GM19035 (cell line): Measurements from ENCODE around the gene TMEM87B.
A peak's percentile ranks its signal among the peaks of the same experiment; 100 is the strongest.
"Not testable (repeated sequence)": the region's sequence is repeated elsewhere in the genome, so short reads cannot be mapped to it uniquely, and the experiment has no call there.

Experiments
- ATAC-seq: cut with Tn5 transposase; IDR thresholded peaks from one replicate; pipeline ENCODE4 v1.9.1; 2021; ENCODE audit not compliant: unreplicated experiment

TMEM87B gene

DNA sequence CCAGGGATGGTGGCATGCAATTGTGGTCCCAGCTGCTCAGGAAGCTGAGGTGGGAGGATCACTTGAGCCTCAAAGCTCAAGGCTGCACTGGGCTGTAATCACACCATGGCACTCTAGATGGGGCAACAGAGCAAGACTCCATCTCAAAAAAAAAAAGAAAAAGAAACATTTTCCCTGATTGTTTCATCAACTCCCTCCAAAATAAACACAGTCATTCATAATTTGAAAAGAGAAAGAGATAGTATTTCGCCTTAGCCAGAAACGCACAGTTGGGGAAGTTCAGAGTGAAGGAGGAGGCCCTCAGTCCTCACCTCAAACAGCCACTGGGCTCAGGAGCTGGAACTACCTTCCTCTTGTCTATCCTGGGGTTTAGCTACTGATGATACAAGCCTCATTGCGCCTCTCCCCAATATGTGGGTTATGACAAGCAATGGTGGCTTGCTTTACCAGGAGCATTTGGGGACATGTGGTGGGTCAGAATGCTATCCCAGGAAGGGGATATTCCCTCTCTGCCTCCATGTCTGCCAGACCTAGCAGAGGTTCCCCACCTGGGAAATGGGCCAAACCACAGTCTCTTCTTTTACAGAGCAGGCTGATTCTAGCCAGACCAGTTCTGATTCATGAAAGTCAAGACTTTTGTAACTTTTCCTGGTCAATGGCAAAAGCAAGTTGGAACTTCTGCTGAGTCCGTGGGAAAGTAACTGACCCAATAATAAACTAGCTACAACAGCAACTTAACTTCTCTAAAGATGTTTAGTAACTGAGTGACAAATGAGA, 22.2 kb upstream of the TMEM87B start:
- ATAC-seq, result no peak

DNA sequence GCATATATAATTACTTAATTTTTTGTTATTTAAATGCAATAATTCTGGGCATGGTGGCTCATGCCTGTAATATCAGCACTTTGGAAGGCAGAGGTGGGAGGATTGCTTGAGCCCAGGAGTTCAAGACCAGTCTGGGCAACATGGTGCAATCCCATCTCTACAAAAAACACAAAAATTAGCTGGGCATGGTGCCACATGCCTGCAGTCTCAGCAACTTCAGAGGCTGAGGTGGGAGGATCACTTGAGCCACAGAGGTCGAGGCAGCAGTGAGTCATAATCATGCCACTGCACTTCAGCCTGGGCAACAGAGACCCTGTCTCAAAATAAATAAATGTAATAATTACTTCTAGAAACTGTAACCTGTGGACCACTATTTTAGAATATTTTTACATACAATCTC, 21.5 kb upstream of the TMEM87B start:
- no peak for ATAC-seq

DNA sequence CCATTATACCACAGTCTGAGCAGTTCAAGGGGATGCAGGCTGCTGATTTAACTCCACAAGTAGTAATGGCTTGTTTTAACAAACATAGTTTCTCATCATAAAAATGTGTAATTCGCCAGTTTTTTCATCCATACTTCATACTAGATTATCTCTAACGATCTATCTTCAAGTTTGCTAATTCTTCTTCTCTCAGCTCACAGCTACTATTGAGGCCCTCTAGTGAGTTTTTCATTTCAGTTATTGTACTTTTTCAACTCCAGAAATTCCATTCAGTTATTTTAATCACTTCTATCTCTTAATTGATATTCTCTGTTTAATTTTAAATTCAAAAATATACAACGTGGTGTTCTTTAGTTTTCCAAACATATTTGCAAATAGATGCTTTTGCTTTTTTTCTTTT, 20.1 kb upstream of the TMEM87B start:
- no peak for ATAC-seq

DNA sequence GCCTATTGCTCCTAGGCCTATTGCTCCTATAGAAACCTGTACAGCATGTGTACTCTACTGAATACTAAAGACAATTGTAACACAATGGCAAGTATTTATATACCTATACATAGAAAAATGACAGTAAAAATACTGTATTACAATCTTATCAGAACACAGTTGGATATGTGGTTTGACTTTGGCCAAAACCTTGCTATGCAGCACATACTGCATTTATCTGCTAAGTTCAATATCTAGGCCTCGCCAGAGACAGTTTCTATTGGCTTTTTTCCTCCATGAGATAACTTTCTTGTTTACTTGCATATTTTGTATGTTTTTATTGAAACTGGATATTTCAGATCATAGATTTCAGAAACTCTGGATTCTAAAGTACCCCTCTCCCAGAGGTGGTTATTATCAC, 19.3 kb upstream of the TMEM87B start:
- no peak for ATAC-seq

DNA sequence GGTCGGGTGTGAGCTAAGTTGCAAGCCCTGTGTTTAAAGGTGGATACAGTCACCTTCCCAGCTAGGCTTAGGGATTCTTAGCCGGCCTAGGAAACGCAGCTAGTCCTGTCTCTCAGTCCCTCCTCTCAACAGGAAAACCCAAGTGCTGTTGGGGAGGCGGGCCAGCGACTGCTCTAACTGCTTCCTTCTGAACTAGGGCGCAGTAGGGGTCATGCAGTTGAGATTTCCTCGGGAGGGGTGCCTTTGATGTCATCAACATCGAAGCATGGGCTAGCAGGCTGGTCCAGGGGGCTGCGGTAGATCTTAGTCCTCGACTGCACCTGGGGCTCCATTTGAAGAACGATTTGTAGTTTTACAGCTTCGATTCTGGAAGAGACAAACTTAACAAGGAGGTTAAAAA, 15.5 kb upstream of the TMEM87B start:
- ATAC-seq, result not testable (repeated sequence)

DNA sequence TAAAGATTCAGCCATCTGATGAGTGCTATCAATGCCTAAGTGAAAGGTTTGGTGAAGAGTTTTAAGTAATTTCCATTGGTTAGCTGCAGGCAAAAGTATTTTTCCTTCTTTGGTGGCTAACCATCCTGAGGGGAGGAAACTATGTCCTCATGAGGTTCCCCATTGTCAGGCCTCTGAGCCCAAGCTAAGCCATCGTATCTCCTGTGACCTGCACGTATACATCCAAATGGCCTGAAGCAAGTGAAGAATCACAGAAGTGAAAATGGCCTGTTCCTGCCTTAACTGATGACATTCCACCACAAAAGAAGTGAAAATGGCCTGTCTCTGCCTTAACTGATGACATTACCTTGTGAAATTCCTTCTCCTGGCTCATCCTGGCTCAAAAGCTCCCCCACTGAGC, 15.0 kb upstream of the TMEM87B start:
- not testable (repeated sequence) for ATAC-seq

DNA sequence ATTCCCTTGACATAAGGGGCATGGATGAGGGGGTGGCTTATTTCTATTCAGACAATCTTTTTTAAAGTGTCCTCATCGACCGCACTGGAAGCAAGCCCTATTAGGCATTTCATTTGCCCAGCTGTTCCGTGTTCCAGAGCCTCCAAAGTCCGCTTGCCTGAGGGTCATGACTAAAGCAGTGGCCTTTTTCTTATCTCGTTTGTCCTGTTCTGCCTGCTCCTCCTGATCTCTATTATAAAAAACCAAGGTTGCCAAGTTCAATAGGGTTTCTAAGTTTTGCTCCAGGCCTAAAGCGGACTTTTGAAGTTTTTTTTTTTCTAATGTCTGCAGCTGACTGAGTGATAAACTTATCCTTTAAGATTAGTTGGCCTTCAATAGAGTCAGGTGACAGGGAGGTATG, 13.6 kb upstream of the TMEM87B start:
- ATAC-seq, result not testable (repeated sequence)

DNA sequence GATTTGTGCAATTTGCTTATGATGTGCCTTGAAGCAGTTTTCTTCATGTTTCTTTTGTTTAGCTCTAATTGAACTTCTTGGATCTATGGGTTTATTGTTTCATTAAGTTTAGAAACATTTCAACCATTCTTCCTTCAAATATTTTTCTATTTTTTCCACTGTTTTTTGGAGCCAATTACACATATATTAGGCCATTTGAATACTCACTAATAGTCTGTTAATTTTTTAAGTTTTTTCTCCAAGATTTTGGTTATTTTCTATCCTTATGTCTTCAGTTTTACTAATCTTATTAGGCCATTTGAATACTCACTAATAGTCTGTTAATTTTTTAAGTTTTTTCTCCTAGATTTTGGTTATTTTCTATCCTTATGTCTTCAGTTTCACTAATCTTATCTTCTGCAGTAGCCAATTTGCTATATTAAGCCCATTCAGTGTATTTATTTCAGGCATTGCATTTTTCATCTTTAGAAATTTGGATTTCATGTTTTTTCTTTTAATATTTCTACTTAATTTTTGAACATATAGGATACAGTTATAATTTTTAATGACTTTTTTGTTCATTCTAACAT, 9.5 kb upstream of the TMEM87B start:
- ATAC-seq, result no peak

DNA sequence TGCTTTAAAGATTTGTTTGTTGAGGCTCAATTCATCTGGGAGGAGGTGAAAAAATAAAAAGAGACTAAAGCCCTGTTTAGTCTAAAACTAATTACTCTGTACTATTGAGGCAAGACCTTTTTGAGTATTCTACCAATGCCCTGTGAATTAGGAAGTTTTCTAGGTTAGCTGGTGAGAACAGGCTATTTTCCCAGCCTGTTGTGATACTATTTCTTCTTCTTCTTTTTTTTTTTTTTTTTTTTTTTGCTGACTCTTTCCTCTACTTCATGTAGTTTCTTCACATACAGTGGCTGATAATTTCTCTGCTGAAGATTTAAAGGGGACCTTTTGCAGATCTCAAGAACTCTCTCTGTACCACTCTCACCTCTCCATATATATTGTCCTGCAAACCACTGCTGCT, 8.8 kb upstream of the TMEM87B start:
- no peak for ATAC-seq

DNA sequence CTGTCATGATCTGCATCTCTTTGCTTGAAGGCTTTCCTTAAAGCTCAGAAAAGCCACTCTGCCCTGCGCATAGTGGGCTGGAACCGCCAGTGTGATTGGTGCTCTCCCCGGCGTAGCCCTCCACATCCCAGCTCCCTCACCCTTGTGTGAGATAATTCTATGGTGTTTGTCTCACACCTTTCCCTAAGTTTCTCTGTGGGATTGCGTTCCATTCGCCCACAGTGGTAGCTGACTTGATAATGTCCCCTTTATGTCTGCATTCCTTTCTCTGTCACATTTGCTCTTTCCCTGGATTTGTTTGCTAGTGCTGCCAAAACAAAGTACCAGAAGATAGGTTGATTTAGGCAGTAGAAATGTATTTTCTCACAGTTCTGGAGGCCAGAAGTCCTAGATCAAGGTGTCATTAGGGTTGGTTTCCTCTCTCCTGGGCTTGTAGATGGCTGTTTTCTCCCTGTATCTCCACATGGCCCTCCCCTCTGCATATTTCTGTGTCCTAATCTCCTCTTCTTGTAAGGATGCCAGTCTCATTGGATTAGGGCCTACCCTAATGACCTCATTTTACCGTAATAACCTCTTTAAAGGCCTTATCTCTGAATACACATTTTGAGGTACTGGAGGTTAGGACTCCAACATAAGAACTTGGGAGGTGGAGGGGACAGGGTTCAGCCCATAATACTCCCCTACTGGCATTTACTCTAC, 7.4 kb upstream of the TMEM87B start:
- no peak for ATAC-seq

DNA sequence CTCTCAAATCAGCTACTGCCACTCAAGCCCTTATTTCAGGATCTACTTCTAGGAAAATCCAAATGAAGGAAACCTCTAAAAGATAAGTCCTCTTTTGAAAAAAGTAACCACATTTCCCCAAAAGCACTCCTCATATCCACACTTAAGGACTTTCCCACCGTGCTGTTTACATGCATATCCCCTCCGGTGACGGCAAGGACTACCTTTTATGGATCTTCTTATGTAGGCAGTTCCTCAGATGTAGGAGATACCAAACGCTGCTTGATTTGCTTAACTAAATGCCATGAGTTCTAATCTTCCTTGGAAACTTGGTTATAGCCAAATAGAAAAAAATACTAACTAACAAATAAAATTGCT, 6.9 kb upstream of the TMEM87B start:
- ATAC-seq, result no peak

DNA sequence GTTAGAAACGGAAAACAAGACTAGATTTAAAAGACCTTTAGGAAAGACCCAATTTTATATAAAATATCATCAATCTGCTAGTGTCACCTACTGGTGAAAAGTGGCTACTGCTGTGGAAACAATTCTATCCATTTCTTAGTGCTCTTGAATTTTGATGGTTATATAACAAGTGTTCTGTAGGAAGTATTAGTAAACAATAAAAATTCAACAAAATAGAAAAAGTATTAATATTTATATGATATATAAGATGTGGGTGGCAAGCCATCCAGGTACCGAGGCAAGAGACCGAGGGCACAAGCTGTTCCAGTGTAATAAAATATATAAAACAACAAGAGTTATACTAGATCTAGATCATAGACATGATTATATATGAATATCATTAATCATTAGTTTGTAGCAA, 6.2 kb upstream of the TMEM87B start:
- ATAC-seq, result peak; percentile 53

DNA sequence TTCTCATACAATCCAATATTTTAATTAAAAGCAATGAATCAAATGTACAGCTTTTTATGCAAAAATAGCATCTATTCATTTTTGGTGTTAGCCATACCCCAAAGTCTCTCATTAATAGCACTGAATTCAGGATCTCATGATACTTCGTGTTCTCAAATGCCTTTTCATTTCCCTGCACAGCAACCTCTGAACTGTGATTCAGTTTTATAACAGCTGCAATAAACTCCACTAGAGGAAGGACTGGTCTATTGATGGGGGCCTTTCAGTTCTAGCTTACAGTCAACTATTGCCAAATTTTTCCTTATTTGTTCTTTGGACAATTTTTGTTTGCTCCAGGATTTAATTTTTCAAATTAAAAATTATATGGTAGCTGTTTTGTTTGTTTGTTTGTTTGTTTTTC, 4.8 kb upstream of the TMEM87B start:
- ATAC-seq, result no peak

DNA sequence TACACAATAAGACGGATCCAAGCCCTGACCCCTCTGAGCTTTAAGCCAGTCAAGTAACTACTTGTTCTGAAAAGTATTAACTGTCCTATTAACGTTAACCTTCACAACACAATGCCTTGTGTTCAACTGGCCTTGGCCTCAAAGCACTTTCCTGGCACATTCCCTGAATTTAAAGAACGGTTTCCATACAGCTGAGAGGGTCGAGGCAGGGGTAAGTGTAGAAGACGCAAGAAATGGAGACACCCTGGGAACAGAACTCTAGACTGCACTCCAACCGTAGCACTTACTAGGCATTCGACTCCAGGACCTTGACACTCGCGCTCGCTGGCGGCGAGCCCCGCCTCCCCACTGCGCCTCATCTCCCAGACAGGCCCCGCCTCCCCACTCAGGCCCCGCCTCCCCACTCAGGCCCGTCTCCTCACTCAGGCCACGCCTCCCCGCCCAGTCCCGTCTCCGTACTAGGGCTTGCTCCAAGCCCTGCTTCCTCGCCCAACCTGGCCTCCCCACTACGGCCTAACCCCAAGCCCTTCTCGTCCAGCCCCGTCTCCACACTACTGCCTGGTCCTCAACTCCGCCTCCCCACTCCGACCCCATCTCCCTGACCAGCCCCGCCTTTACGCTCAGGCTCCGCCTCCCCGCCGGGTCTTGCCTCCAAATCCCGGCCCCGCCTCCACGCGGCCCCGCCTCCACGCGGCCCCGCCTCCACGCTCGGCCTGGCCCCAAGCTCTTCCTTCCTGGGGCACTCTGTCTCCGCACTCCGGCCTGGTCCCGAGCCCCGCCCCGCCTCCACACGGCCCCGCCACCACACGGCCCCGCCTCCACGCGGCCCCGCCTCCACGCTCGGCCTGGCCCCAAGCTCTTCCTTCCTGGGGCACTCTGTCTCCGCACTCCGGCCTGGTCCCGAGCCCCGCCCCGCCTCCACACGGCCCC, 887 bp upstream of the TMEM87B start:
- peak; percentile 60 for ATAC-seq

DNA sequence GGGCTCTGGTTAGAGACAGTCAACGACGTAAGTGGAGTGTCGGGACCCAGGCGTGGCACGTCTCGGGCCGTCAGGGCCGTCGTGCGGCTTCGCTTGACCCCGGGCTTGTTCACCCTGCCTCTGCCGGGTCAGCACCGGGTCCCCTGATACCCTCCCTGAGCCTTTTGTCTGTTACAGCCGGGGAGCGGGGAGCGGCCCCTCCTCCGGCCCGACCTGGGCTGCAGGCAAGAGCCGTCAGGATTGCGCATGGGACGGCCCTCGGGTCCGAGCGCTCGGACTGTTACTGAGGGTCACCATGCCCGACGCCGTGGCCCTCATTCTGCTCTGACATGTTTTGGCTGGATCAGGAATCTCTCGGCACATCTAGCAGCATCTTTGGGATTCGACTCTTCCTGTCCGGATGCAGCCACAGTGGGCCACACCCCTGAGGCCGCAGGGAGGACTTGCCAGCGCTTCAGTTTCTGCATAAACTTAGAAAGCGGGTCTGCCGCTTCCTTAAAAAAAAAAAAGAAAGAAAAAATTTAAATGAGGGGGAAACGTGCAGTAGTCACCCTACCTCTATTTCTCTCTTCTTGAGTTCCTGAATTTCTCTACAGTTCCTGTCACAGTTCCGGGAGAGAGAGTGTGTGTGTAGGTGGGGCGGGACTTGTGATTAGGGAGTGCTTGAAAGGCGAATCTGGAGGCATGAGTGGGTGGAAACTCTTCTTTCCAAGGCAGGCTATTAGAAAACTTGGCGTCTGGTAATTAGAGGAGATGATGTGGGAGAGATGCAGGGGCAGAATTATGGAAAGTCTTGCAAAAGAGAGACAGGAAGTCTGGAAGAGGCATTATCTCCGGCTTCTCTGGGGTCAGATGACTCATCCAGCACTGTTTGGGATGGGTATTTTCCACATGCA, 909 bp downstream of the TMEM87B start:
- peak; percentile 3 for ATAC-seq

DNA sequence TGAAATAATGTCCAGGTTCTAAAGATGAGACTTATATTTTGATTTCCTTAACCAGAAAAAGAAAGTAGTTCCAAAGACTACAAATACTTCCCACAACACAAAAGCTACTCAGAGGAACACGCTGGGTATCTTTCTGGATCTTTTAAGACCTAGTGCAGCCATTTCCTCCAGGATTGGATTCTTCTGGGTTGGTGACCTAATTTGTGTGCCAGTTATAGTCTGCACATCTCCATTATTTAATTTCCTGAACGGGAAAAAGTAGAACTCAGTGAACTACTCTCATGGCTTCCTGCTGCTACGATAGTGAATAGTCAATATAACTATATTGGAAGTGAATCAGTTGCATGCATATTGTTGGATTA, 1.5 kb downstream of the TMEM87B start:
- ATAC-seq, result no peak

DNA sequence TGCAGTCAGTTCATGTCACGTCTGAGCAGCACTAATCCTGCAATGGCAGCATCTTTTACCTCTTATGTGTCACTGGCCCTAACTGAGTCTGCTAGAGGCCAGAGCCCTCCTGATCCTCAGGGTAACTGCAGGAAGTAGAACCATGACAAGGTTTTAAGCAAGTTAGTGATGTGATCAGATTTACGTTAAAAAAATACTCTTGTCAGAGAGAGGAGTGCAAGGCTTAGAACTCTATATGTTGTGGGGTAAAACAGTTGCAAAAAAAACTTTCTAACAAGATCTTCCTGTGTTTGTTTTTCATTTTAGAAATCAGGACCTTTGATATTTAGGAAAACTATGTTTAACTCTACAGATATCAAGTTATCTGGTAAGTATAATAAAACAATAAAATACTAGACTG, 4.6 kb downstream of the TMEM87B start:
- ATAC-seq, result no peak

DNA sequence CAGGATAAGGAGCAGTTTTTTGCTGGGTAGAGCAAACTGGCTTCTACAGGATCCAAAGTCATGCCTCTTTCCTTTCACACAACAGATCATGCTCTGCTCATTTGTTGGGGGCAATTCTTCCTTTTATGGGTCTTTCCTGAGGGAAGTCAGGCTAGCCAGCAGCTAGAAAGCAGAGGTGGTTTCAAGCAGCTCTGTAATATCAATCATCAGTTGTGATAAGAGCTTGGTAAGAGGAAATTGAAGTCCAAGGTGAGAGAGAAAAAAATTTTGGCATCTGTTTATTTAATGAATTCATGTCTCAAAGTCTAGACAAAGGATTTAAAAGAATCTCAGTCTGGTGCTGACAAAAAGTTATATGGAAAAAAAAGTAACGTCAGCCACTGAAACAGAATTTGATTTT, 6.2 kb downstream of the TMEM87B start:
- ATAC-seq, result no peak

DNA sequence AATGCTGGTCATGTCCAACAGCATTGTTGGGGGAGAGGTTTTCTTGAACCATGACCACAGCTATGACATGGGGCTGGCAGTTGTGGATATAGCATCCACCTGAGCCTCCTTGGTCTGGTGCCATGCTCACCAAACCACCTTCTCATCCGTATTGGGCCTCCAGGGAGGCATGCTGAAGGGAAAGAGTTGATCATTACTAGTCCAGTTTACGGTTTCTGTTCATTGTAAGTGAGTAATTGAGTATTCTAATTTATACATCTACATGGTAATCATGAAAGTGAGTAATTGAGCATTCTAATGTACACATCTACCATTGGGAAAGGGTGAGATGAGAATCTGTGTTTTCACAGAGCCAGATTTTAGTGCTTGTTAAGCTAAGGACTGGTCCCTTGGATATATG, 6.8 kb downstream of the TMEM87B start:
- ATAC-seq, result no peak

DNA sequence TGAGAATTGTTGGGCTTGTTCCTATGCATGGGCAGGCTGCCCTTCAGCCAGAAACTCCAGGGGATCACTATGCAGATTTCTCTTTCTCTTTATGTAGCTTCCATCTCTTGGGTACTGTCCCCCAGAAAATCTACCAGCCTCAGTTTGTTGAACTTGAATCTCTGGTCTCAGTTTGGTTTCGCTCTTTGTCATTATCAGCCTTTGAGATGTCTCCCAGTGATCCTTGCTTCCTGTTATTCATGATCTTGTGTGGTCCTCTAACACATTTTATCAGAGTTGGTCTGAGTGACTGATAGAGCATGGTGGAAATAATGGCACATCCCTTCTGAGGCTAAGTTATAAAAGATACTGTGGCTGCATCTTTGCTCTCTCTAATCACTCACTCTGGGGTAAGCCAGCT, 7.8 kb downstream of the TMEM87B start:
- no peak for ATAC-seq
